ENCODE results near the gene GRID1.

Gene GRID1

GRCh38 chr10:86366033-86366901 lies at the start of gene GRID1:
TSS of gene GRID1 (minus strand) at chr10:86366795.
- DNase-seq (ENCODE audit: low read depth, low spot score), result no peak

- DNase-seq (ENCODE audit: low read depth, low spot score), result no peak
Observed at GRCh38 chr10:86415583-86415982, 49.0 kb upstream of the GRID1 start.

- no peak for DNase-seq (ENCODE audit: low read depth, low spot score)
Observed at GRCh38 chr10:86415116-86415515, 48.5 kb upstream of the GRID1 start.

- DNase-seq (ENCODE audit: low read depth, low spot score), result no peak
Observed at GRCh38 chr10:86413046-86413728, 46.6 kb upstream of the GRID1 start.

- no peak for DNase-seq (ENCODE audit: low read depth, low spot score)
Observed at GRCh38 chr10:86411852-86412560, 45.4 kb upstream of the GRID1 start.

- no peak for DNase-seq (ENCODE audit: low read depth, low spot score)
Observed at GRCh38 chr10:86411281-86411841, 44.8 kb upstream of the GRID1 start.

- DNase-seq (ENCODE audit: low read depth, low spot score), result no peak
Observed at GRCh38 chr10:86410542-86411124, 44.0 kb upstream of the GRID1 start.

GRCh38 chr10:86409183-86409582 lies 42.6 kb upstream of the GRID1 start:
- no peak for DNase-seq (ENCODE audit: low read depth, low spot score)

GRCh38 chr10:86403183-86403797 lies 36.7 kb upstream of the GRID1 start:
- no peak for DNase-seq (ENCODE audit: low read depth, low spot score)

GRCh38 chr10:86402283-86402941 lies 35.8 kb upstream of the GRID1 start:
- DNase-seq (ENCODE audit: low read depth, low spot score), result no peak

GRCh38 chr10:86401588-86402282 lies 35.1 kb upstream of the GRID1 start:
- DNase-seq (ENCODE audit: low read depth, low spot score), result no peak

GRCh38 chr10:86400705-86401587 lies 34.4 kb upstream of the GRID1 start:
- no peak for DNase-seq (ENCODE audit: low read depth, low spot score)

- DNase-seq (ENCODE audit: low read depth, low spot score), result peak; percentile 65
Observed at GRCh38 chr10:86399879-86400704, 33.5 kb upstream of the GRID1 start.

GRCh38 chr10:86399514-86399878 lies 32.9 kb upstream of the GRID1 start:
- no peak for DNase-seq (ENCODE audit: low read depth, low spot score)

GRCh38 chr10:86397120-86397519 lies 30.5 kb upstream of the GRID1 start:
- DNase-seq (ENCODE audit: low read depth, low spot score), result no peak

GRCh38 chr10:86393862-86394455 lies 27.4 kb upstream of the GRID1 start:
- no peak for DNase-seq (ENCODE audit: low read depth, low spot score)

- DNase-seq (ENCODE audit: low read depth, low spot score), result no peak
Observed at GRCh38 chr10:86393362-86393761, 26.8 kb upstream of the GRID1 start.

- no peak for DNase-seq (ENCODE audit: low read depth, low spot score)
Observed at GRCh38 chr10:86392723-86393094, 26.1 kb upstream of the GRID1 start.

Data from brain pericyte (primary cell).